ENCODE data around the gene MAML2.

Gene MAML2

GRCh38 chr11:96130061-96130620 lies 212.9 kb downstream of the MAML2 start:
- Histone ChIP-seq H3K4me2 (ENCODE audit: low read depth, low read length) (no peak overlapping the region), H3F3A (ENCODE audit: insufficient read depth, low read length) (no peaks in the 10 kb centered on the region), H3K9me3 (replicated peaks; ENCODE audit: insufficient read depth, low read length) (no peaks in the 10 kb centered on the region), H3K9me2 (replicated peaks; ENCODE audit: insufficient read depth, low read length) (no peaks in the 10 kb centered on the region), H3K36me3 (replicated peaks; ENCODE audit: insufficient read depth, low read length) (no peaks in the 10 kb centered on the region), H3K4me3 (ENCODE audit: low read length) (no peak overlapping the region), H2AFZ (ENCODE audit: low read length) (no peak overlapping the region), H3K9ac (ENCODE audit: low read length) (no peak overlapping the region), H3K27ac (ENCODE audit: low read length) (no peak overlapping the region), H3K27me3 (replicated peaks; ENCODE audit: insufficient read depth, low read length) (no peaks in the 10 kb centered on the region), H4K20me1 (ENCODE audit: insufficient read depth, low read length) (no peaks in the 10 kb centered on the region), H3K79me2 (ENCODE audit: low read length) (no peaks in the 10 kb centered on the region), H3K4me1 (ENCODE audit: low read length) (0 out of 2 replicates have a peak, but pooled peaks cover 4% of the 10 kb centered on the region)
- no peak for TF ChIP-seq CTCF (IDR thresholded peaks at IDR 0.05; ENCODE audit: low read length)
- no peak for TF ChIP-seq EZH2 (optimal IDR thresholded peaks at IDR 0.05; ENCODE audit: low read depth, low read length)
- TF ChIP-seq EZH2phosphoT487 (IDR thresholded peaks at IDR 0.05; ENCODE audit: low read length) = no peak
- DNase-seq = no peak

- no peak overlapping the region for H3K4me2 ChIP-seq (ENCODE audit: low read depth, low read length)
- no peak overlapping the region for H3K27ac ChIP-seq (ENCODE audit: low read length)
- H3K9ac ChIP-seq (ENCODE audit: low read length) = no peak overlapping the region
- H3K36me3 ChIP-seq (replicated peaks; ENCODE audit: insufficient read depth, low read length) = no peaks in the 10 kb centered on the region
- H3K9me3 ChIP-seq (replicated peaks; ENCODE audit: insufficient read depth, low read length) = no peaks in the 10 kb centered on the region
- no peak overlapping the region for H2AFZ ChIP-seq (ENCODE audit: low read length)
- no peaks in the 10 kb centered on the region for H3K27me3 ChIP-seq (replicated peaks; ENCODE audit: insufficient read depth, low read length)
- H3K9me2 ChIP-seq (replicated peaks; ENCODE audit: insufficient read depth, low read length) = no peaks in the 10 kb centered on the region
- no peak overlapping the region for H3K4me3 ChIP-seq (ENCODE audit: low read length)
- H3K79me2 ChIP-seq (ENCODE audit: low read length) = no peaks in the 10 kb centered on the region
- no peak for DNase-seq
- 0 out of 2 replicates have a peak, but pooled peaks cover 4% of the 10 kb centered on the region for H3K4me1 ChIP-seq (ENCODE audit: low read length)
- TF ChIP-seq EZH2phosphoT487 (IDR thresholded peaks at IDR 0.05; ENCODE audit: low read length) (no peak), EZH2 (optimal IDR thresholded peaks at IDR 0.05; ENCODE audit: low read depth, low read length) (no peak), CTCF (IDR thresholded peaks at IDR 0.05; ENCODE audit: low read length) (no peak)
- no peaks in the 10 kb centered on the region for H4K20me1 ChIP-seq (ENCODE audit: insufficient read depth, low read length)
- H3F3A ChIP-seq (ENCODE audit: insufficient read depth, low read length) = no peaks in the 10 kb centered on the region
Observed at GRCh38 chr11:96127596-96127959, 215.4 kb downstream of the MAML2 start.

DNA sequence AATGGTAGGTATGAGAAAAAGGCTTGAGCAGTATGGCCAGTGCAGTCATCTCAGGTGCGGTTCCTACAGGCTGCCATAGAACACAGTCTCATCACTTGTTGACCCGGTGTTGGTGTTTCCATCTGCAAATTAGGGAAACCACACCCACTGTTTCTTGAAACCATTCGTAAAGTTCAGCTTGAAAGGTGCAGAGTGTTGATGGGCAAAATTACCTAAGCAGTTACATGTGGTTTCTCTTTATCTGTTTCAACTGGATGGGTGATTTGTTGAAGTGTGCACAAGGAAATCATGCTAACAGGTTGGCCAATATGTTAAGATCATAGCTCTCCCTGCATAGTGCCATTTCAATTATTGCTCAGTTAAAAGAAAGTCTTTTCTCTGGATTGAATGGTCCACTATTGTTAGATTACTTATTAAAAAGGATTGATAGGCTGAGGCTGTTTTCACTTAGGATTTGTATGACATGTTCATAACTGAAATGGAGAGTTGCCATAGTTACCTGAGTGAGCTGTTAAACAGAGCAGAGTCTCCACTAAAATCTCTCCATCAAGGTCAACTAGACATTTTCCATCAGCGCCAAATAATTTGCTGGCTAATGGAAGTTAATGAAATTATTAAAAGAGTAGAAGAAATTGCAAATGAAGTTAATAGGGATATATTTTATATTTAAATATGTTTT lies 215.9 kb downstream of the MAML2 start:
- DNase-seq = no peak
- no peaks in the 10 kb centered on the region for H3K79me2 ChIP-seq (ENCODE audit: low read length)
- H3K4me3 ChIP-seq (ENCODE audit: low read length) = no peak overlapping the region
- no peaks in the 10 kb centered on the region for H3K9me2 ChIP-seq (replicated peaks; ENCODE audit: insufficient read depth, low read length)
- H3K9ac ChIP-seq (ENCODE audit: low read length) = no peak overlapping the region
- no peak overlapping the region for H3K27ac ChIP-seq (ENCODE audit: low read length)
- no peak for TF ChIP-seq CTCF (IDR thresholded peaks at IDR 0.05; ENCODE audit: low read length)
- TF ChIP-seq EZH2phosphoT487 (IDR thresholded peaks at IDR 0.05; ENCODE audit: low read length) = no peak
- TF ChIP-seq EZH2 (optimal IDR thresholded peaks at IDR 0.05; ENCODE audit: low read depth, low read length) = no peak
- no peaks in the 10 kb centered on the region for H4K20me1 ChIP-seq (ENCODE audit: insufficient read depth, low read length)
- H2AFZ ChIP-seq (ENCODE audit: low read length) = no peak overlapping the region
- no peaks in the 10 kb centered on the region for H3F3A ChIP-seq (ENCODE audit: insufficient read depth, low read length)
- H3K4me1 ChIP-seq (ENCODE audit: low read length) = 0 out of 2 replicates have a peak, but pooled peaks cover 4% of the 10 kb centered on the region
- no peaks in the 10 kb centered on the region for H3K27me3 ChIP-seq (replicated peaks; ENCODE audit: insufficient read depth, low read length)
- H3K4me2 ChIP-seq (ENCODE audit: low read depth, low read length) = no peak overlapping the region
- H3K36me3 ChIP-seq (replicated peaks; ENCODE audit: insufficient read depth, low read length) = no peaks in the 10 kb centered on the region
- no peaks in the 10 kb centered on the region for H3K9me3 ChIP-seq (replicated peaks; ENCODE audit: insufficient read depth, low read length)

Measured in MM.1S (cell line).